Measurements from ENCODE around the gene GFRA1.

DNA sequence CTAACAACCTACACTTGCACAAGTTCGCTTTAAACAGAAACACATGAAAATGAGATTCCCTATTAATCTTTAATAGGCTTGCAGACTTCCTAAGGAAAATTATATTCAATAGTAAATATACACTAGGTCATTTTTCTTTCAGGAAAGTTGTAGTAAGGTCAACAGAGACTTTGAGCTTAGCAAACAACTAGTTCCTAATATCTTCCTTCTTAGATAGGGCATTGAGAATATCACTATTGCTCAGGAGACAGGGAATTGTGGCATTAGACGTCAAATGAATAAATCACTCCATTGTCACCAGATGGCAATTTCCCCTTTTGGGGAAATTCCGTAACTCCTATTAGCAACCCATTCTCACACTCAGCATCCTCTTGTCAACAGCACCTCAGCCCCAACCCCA lies 164.9 kb downstream of the GFRA1 start:
- TF ChIP-seq, protein P1, sequence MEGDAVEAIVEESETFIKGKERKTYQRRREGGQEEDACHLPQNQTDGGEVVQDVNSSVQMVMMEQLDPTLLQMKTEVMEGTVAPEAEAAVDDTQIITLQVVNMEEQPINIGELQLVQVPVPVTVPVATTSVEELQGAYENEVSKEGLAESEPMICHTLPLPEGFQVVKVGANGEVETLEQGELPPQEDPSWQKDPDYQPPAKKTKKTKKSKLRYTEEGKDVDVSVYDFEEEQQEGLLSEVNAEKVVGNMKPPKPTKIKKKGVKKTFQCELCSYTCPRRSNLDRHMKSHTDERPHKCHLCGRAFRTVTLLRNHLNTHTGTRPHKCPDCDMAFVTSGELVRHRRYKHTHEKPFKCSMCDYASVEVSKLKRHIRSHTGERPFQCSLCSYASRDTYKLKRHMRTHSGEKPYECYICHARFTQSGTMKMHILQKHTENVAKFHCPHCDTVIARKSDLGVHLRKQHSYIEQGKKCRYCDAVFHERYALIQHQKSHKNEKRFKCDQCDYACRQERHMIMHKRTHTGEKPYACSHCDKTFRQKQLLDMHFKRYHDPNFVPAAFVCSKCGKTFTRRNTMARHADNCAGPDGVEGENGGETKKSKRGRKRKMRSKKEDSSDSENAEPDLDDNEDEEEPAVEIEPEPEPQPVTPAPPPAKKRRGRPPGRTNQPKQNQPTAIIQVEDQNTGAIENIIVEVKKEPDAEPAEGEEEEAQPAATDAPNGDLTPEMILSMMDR (IDR thresholded peaks at IDR 0.05) = no peak
- no peak for TF ChIP-seq EZH2 (IDR thresholded peaks at IDR 0.05)
